Astrocyte (in vitro differentiated cells and primary cell): ENCODE results near the gene HP.

Experiments
- CTCF ChIP-seq: IDR thresholded peaks from 2 replicates; pipeline ENCODE4 v1.5.1; 2011; ENCODE audit warnings: low read depth, mild to moderate bottlenecking, inconsistent platforms, low read length, moderate library complexity; ENCODE audit not compliant: insufficient read depth
- EZH2 ChIP-seq: IDR thresholded peaks from 2 replicates; pipeline ENCODE4 v1.6.1; 2012; ENCODE audit warnings: mild to moderate bottlenecking, low read length, inconsistent platforms; ENCODE audit not compliant: insufficient read depth

GRCh38 chr16:72068930-72069329, 14.6 kb downstream of the HP start:
- TF ChIP-seq EZH2 (no peak), CTCF (no peak)
